Ammon's horn (tissue), 1 donor: ENCODE data around the gene PACSIN1.

Experiments
- DNase-seq: peaks from one replicate; pipeline ENCODE4 v3.0.0-alpha.2; 2016; ENCODE audit warnings: low spot score

PACSIN1 gene

DNA sequence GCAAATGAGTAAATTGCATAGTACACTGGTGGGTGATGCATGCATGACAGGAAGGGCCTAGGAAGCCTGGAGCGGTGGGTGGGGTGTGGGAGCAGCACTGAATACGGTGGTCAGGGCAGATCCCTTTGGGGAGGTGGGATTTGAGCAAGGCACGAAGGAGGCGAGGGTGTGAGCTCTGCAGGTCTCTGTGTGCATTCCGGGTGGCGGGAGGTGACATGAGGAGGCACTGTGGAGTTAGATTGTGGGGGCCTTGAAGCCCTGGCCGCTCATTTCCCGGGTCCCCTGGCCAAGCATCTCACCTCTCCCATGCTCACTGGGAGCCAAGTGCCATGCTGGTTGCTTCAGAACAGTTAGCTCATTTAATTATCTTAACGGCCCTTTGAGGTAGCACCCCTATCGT lies 96.5 kb downstream of the PACSIN1 start:
- no peak for DNase-seq

DNA sequence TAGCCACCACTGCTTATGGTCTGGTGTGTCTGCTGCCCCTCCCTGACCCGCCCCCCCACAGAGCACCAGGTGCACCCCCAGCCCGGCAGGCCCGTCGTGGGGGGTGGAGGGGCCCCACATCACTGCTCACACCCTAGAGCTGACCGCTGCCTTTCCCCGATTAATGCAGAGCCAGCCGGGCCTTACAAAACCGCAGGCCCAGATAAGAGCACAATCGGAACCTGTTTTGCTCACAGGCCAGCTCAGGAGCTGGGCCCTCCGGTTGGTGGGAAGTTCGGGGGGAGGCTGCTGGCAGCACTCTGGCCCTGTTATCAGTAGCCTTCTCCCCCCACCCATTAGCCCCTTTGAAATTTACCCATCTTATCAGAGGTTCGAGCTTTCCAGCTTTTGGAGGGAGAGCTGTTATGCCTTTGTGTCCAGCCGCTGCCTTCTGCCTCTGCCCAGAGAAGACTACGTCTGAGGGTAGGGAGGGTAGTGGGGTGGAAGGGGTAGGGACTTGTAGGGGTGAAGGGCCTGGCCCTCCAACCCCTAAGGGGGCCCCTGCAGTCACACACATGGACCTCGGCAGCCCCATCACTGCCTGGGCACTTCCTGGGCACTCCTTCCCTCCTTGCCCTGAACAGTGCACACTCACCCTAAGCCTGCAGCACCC lies 97.1 kb downstream of the PACSIN1 start:
- no peak for DNase-seq

DNA sequence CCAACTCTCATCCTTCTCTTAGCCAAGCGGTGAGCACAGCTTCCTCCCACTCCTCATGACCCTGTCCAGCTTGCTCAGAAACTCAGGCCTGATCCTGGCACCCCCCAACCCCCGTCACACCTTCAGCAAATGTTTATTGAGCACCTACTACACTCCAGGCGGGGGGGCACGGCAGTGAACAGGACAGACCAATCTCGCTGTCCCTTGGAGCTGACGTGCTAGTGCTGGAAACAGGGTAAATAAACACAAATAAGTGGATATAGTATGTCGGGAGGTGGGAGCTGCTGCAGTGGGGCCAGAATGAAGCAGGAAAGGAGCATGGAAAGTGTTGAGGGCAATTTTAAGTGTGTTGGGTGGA lies 97.6 kb downstream of the PACSIN1 start:
- DNase-seq: no peak

DNA sequence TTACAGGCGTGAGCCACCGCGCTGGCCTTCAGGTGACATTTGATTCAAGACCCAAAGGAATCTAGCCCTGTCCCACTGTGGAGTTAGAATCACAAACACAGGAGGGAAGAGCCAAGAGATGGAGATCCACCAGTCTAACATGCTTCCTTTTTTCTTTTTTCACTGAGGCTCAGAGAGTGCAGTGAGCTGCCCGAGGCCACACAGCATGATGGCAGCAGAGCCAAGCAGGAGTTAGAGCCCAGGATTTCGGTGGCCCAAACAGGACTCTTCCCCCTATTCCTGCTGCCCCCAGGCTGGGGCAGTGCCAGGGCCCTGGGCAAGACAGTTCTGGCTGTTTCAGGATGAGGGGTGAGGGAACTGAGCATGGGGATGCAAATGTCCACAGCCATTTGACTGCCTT lies 98.3 kb downstream of the PACSIN1 start:
- DNase-seq: no peak

DNA sequence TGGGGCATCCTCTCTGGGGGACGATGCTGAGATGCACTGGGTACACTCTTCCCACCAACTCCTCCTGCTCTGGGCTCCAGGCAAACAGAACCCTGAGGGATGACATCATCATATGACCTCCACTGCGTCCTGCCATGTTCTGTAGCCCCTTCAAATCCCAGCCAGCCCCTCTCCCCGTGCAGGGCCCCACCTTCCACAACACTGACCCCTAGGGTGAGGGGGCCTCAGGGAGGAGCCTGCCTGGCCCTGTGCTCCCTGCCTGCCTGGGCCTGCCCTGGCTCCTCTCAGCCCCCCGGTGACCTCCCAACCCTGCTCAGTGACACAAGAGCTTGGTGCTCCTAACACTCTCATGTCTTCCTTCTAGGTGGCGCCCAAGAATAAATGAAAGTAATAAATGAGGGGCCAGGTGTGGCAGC lies 99.9 kb downstream of the PACSIN1 start:
- DNase-seq: no peak

DNA sequence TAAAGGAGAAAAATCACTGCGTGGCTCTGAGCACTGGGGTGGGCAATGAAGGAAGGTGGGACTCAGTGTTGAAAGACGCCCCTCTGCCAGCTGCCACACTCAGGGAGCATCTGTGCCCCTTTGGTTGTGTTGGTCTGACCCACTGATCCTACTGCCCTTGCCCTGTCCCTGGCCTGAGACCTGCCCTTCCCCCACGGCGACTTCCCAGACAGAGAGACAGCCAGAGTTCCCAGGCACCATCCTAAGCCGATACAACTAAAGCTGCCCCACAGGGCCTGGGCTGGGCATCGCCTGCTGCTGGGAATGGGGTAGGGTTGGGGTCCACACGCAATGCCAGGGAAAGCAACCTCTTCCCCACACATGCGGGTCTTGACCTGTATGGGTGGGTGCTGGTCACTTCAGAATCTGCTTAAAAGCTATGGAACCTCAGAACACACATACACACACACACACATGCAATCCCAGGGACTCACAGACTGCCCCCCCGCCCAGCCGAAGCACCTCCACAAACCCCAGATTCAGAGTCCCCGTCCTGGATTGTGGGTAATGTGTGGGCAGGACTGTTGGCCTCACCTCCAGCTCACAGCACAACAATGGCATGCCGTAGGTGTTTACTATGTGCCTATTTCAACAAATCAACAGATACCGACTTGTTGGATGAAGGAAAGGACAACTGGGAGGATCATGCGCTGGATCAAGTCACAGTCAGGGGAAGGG lies 101.1 kb downstream of the PACSIN1 start:
- DNase-seq: no peak

DNA sequence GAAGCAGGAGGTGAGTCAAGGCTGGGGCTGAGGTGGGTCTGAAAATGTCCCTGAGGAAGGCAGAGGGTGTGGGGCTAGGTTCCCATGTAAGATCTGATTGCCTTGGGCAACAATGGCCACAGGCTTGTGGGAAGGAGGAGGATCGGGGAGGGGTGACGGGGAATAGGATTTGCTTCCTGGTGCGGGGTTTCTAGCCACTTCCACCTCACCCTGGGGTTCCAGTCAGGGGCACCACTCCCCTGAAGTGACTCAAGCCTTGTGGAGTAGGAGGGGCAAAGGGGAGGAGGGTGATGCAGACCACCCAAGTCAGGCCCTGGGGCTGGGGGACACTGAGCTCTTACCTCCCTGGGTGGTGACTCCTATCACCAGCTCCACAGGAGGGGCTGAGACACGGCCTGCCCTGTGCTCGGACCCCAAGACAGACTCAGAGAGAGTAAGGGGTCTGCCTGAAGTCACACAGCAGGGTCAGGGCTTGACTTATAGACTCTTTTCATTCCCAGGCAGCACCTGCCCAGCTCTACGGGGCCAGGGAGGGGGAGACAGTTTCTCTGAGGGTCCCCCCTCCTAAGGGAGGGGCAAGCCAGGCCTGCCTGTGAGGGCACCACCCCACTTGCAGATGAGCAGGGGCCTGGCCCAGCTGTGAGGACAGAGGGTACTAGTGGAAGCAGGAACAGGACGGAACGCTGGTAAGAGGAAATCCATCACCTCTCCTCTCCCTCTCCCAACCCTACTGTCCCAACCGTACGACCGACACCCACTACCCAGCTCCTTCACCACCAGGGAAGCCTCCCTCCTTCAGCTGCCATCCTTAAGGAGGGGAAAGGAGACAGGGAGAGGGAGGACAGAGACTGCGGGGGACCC lies 102.7 kb downstream of the PACSIN1 start:
- no peak for DNase-seq

DNA sequence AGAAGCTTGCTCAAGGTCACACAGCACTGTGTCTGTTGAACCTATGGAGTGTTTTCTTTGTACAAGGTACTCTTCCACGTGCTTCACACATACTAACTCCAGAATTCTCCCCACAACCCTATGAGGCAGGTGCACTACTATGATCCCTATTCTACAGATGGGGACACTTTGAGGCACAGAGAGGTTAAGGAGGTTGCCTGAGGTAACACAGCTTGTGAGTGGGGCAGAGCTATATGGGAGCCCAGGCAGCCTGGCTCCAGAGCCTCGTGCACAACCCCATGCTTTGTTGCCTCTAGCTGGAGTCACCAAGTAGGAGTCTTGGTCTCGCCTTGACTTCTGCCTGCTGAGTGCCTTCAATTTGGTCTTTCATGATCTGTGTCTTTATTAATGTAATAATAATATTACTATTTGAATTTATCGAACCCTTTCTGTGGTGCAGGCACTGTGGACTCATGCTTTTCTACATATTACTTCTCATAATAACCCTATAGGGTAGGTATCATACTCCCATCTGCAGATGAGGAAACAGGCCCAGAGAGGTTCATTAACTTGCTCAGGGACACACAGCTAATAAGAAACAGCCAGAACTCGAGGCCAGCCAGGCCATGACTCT lies 103.6 kb downstream of the PACSIN1 start:
- no peak for DNase-seq

DNA sequence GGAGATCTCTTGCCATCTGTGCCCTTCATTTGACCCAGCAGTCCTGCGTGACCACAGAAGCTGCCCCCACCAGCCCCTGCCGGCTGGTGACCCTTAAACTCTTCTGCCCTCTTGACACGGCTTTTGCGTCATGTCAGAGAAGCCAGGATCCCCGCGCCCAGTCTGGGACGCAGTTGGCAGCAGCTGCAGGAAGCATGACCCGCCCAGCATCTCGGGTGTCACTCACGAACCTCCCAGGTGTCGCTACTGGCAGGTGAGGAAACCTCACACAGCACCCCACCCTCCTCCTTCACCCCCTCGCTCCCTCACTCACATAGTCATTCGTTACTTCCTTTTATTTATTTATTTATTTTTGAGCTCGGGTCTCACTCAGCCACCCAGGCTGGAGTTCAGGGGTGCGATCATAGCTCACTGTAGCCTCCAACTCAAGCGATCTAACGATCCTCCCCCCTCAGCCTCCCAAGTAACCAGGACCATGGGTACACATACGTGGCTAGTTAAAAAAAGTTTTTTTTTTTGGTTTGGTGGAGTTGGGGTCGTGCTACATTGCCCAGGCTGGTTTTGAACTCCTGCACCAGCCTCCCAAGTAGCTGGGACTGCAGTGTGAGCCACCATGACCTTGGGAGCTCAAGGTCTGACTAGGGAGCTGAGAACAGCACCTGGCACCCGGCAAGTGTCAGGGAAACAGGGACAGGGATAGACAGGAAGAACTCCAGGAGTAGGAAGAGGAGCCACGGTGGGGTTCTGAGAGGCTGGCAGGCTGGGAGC lies 104.4 kb downstream of the PACSIN1 start:
- no peak for DNase-seq

DNA sequence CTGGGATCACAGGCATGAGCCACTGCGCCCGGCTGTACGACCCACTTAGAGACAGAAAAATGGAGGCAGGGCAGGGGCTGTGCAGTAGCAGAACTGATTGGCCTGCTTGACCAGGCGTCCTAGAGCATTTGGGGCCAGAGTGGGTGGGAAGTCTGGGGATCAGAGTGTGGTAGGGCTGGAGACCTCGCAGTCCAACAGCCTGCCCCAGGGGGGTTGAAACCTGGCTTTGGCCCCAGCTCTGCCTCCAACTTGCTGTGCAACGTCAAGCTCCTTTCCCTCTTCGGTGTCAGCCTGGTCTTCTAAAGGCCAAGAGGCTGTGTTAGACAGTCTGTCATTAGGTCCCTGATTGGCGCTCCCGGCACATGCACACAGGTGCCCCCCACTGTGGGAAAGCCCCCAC lies 105.5 kb downstream of the PACSIN1 start:
- DNase-seq: no peak

DNA sequence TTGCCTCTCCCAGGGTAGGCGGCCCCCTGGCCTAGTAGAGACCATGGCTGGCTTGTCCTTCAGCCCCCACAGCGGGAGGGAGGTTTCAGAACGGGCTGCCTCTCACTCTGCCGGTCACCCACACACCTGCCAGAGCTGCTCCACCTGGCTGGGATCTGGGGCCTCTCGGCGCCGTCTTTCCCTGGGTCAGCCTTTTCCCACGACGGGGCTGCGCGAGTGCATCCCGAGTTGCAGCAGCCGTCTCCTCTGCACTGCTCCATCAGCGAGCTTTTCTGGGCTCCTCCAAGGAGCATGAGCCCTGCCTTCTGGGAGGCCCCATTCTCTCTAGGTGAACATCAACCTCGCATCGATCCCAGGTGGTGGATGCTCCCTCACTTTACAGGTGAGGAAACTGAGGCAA lies 106.1 kb downstream of the PACSIN1 start:
- no peak for DNase-seq

DNA sequence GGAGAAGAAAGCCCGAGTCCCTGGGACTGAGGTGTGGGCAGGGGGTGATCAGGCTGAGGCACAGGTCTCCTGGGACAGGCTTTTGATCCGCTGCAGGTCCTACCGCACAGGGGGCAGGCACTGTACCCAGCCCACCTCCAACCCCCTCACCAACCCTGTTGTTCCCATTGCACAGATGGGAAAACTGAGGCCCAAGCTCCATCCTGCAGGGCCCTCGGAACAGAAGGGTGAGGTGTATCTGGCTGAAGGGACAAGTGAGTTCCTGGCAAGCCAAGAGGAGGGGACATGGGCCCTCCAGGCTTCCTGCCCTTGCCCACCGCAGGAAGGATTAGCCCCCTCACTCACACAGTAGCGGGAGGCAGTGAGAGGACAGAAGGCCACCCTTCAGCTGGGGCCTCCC lies 106.7 kb downstream of the PACSIN1 start:
- DNase-seq: no peak

DNA sequence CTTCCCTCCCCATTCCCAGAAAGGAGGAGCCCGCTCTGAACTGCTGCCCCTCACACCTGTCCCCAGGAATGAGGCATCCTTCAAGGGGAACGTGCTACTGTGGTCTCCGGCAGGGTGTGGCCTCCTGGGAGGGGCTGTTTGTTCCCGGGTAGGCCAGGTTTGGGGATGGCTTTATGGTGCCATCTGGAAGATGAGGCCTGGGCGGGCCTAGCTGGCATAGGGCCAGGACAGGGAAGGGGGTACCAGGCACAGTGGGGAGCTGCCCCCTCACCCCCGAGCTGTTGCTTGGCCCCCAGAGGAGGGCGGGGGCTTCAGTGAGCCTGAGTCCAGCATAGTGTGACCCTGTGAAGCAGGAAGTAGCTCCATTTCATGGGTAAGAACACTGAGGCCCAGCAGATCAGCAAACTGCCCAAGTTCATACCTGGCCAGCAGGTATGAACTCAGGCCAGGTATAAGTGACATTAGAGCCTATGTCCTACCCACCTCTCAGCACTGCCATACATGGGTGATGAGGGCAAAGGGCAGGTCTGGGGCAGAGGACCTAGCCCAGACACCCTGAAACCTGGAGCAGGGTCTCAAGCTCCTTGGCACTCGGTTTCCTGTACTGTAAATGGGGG lies 107.8 kb downstream of the PACSIN1 start:
- DNase-seq: no peak

DNA sequence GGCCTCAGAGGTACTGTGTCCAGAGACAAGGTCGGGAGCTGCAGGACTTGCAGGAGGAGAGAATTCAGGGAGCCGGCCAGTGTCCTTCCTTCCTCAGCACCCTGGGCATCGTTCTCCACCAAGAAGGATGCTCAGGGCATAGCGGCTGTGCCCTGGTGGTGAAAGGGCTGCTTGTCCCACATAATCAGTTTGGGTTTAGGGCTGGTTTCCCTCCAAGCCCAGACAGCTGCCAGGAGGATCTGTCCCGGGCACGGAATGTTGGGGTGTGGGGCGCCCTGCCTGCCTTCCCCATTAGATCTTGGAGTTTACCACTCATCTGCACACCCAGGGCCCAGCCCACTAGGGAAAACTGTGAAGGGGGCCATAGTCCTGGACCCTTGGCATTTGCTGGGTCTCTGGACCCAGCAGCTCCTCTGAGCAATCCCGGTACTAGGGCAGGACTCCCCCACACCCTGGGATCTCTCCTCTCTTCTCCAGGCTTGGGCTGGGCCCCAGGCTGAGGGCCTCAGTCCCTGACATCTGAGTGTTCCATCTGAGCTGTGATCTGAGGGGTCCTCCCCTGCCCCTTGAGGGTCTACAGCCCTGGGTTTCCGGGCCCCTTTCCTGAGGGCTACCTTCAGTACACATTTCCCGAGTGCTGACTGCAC lies 108.9 kb downstream of the PACSIN1 start:
- no peak for DNase-seq

DNA sequence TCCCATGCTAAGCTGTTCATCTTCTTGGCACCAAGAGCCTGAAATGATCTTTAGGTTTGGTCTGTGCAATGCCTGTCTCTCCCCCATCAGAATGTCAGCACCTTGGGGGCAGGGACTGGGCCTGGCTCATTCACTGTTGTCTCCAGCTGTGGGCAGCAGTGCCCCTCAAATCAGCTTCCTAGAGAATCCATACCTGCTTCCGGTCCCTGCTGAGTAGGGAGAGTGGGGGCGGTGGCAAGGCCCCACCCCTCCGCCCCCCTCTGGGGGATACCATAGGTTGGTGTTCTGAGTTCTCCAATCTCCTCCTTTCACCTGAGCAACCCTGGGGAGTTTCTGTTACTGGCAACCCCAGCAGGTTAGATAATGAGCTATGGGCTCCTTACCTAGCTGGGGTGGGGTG lies 109.5 kb downstream of the PACSIN1 start:
- no peak for DNase-seq

DNA sequence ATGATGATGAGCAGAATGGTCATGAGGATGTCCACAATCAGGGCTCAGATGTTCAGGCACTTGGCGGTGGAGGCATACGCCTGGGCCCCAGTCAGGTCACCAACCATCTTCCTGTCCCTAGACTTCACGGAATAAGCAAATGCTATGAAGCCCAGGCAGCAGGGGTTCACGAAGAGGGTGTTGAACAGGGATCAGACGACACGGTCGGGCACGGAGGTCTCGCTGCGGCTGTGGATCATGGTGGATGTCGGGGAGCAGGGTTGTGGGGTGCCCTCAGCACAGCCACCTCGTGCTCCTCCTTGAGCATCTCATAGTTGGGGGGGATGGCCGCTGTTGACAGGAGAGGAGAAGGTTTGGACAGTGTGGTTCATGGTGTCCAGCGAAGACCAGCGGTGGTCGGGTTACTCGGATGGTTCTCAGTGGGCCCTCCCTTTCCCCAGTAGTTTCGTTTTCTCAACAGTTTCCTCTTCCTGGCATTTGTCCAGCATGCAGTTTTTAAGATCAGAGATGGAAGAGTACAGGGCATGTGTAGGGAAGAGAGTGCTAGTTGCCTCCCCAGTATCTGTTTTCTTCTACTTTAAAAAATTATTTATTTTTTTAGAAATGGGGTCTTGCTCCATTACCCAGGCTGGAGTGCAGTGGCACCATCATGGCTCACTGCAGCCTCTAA lies 110.5 kb downstream of the PACSIN1 start:
- no peak for DNase-seq

DNA sequence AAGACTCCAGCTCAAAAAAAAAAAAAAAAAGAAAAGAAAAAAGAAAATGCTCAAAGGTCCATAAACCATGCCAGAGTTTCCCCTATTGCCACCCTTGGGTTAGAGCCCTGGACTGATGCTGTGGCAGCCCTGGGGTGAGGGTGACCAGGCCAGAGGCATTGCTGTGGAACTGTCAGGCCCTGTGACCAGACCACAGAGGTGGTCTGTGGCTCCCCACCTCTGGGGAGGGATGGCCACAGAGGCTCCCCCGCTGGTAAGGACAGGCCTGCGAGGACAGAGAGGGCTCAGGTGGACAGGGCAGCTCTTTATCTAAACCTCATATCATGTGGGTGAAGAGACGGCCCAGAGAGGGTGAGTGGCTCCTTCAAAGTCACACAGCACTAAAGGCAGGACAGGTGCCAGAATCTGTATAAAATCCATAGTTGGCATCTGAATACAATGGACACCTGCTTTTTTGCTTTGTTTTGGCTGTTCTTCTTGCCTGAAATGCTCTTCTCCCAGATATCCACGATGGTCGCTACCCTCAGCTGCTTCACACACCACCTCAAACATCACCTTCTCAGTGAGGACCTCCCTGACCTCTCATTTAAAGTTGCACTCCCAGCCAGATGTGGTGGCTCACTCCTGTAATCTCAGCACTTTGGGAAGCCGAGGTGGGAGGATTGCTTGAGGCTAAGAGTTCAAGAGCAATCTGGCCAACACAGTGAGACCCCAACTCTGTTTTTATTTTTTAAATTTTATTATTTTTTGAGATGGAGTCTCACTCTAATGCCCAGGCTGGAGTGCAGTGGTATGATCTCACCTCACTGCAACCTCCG lies 112.8 kb downstream of the PACSIN1 start:
- DNase-seq: no peak

DNA sequence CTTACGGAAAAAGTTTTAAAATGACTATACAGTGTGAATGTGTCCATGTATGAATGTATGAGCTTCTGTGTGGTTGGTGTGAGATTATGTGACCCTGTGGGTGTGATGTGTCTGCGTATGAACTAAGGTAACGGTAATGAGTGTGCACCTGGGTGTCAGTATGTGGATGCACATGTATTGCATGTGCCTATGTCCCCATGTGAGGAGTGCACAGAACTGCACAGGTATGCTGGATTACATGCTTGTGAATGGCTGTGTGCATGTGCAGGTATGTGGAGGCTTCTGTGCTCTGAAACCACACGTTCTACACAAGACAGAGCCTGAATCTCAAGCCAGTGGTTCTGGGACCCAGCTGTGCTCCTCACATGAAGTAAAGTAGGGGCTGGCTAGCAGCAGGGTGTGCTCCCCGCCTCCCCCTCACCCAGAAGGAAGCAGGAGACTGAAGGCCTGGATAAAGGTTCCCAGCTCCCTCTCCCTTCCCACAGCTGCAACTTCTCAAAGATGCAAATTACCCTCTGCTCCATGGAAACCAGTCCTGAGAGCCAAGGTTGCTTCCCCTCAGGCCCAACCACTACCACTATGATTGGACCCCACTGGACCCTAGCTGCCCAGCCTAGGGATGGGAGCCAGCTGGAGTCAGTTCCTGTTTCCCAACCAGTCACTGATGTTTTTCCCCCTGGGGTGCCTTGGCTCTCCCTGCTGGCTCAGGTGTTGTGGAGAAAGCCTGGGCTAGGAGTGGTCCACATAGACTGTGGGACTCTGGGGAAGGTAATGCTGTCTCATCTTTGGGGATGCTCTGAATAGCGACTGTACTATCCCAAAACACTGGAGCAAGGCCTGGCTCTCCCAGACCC lies 115.1 kb downstream of the PACSIN1 start:
- peak; percentile 47 for DNase-seq

DNA sequence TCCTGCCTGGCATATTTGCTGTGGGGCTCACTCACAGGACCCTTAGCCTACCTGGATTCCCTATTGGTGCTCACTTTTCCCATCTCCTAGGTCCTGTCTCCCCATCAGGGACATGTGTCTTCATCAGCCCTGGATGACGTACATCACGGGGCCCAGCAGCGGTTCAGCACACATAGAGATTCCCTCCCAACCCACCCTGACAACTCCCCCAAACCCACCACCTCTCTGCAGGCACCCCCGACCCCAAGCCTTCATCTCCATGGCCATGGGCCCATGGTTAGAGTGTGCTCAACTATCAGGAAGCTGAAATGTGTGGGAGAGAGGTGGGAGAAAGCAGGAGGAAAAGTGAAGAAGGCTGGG lies 115.7 kb downstream of the PACSIN1 start:
- no peak for DNase-seq
